VCaP (cell line): ENCODE results near the gene SLC1A2.
A peak's percentile ranks its signal among the peaks of the same experiment; 100 is the strongest.

Source experiments
- H3K27ac ChIP-seq: fragments of 450-650 bp; 2 replicates; pipeline ENCODE4 v1.5.1; 2017
- CTCF ChIP-seq: fragments of 450-650 bp; conservative IDR thresholded peaks from 2 replicates; pipeline ENCODE4 v1.5.1; 2017; ENCODE audit warnings: mild to moderate bottlenecking, moderate library complexity

Gene SLC1A2

GRCh38 chr11:35330156-35330889 lies 89.0 kb downstream of the SLC1A2 start:
- no peak for TF ChIP-seq CTCF
- no peak overlapping the region for H3K27ac ChIP-seq

- no peak overlapping the region for H3K27ac ChIP-seq
- TF ChIP-seq CTCF: no peak
Observed at GRCh38 chr11:35327829-35328228, 91.5 kb downstream of the SLC1A2 start.

GRCh38 chr11:35326266-35326879 lies 93.0 kb downstream of the SLC1A2 start:
- TF ChIP-seq CTCF: no peak
- no peak overlapping the region for H3K27ac ChIP-seq

- no peak for TF ChIP-seq CTCF
- H3K27ac ChIP-seq: no peak overlapping the region
Observed at GRCh38 chr11:35324981-35325380, 94.4 kb downstream of the SLC1A2 start.

GRCh38 chr11:35324183-35324886 lies 95.0 kb downstream of the SLC1A2 start:
- TF ChIP-seq CTCF: no peak
- no peak overlapping the region for H3K27ac ChIP-seq

GRCh38 chr11:35323076-35323868 lies 96.1 kb downstream of the SLC1A2 start:
- peak overlapping the region; percentile 42 for H3K27ac ChIP-seq
- no peak for TF ChIP-seq CTCF
